GM18909 (cell line): ENCODE results near the gene PLCB2.

Source experiments
- ATAC-seq: cut with Tn5 transposase; IDR thresholded peaks from one replicate; pipeline ENCODE4 v1.9.1; 2021; ENCODE audit warnings: mild to moderate bottlenecking; ENCODE audit not compliant: unreplicated experiment, poor library complexity

The PLCB2 gene

DNA sequence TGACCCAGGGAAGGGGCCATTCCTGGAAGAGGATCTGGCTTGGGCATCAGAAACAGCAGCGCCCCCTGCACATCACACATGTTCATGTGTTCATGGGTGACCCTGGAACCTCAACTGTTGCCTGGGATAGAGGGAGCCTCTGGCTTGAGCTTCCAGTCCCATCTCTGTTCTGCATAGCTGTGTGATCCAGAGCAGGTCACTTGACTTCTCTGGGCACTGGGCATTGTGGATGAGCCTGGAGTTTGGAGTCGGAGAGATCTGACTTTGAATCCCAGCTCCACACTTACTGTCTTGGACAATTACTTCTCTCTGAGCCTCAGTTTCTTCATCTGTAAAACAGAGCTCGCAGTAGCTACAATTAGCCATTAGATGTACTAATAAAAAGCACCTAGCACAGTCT lies 53.3 kb downstream of the PLCB2 start:
- no peak for ATAC-seq

DNA sequence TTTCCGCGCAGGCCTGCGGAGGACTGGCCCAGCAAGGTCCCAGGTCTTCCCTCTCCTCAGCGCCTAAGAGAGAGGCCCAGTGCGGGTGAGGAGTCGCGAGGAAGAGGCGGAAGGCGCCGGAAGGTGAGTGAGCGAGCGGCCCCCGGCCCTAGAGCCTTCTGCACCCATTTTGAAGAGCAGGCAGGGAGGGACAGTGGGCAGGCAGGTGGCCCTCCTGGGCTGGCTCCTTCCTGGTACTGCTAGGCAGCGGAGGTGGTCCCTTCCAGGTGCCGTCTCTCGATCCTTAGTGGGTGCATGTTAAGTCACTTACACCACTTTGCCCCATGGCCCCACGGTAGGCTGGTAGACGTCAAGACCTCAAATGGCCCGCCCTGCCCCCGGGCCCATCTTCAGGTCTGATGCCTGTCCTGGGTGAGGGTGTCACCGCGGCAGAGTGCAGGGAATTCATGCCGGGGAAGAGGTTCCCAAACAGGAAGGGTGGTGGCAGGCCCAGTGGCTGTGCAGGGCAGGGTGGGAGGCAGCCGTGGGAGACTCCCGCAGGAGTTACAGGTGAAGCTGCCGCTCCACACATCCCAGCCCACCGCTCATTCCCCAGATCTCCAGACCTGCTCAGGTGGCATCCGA lies 54.5 kb downstream of the PLCB2 start:
- no peak for ATAC-seq

DNA sequence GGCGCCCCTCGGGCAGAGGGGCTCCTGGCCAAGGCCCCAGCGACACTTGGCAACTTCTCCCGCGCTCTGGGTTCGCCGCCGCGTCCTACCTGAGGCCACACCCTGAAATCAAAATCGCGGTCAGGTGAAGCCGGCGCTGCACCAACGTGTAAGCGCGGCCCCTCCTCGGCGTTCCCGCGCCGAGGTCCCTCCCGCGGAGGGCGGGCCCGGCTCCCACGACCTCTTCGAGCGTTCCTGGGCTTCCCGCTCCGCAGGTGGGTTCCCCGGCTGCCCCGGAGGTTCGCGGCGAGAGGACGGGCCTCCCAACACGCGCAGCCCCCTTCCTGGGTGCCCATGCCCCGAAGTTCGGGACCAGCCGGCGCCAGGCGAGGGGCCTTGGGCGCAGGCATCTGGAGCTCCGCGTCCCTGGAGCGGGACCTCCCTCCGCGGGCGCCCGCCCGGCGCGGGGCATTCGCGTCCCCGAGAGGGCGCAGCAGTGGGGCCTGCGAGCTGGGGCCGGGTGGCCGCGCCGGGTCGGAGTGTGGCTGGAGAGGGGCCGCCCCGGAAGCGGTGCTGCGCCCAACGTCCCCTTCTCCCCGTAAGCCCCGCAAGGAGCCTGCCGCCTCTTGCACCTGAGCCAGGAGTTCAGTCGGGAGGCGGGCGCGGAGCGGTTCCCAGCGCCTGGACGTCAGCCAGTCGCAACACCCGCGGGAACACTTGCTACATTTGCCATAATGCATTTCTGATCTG lies 55.1 kb downstream of the PLCB2 start:
- ATAC-seq, result no peak

DNA sequence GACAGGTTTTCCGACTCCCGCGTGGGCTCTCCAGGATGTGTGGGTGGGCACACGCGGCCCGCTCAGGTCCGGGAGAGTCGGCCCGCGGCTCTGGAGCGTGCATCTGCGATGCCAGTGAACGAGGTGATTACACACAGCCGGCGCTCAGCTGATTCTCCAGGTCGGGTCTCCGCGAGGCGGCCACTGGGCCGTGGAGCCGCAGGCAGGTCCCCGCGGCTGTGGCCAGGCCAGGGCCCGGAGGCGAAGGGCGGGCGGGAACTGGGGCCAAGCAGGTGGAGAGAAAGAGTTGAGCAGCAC lies 55.6 kb downstream of the PLCB2 start:
- no peak for ATAC-seq

DNA sequence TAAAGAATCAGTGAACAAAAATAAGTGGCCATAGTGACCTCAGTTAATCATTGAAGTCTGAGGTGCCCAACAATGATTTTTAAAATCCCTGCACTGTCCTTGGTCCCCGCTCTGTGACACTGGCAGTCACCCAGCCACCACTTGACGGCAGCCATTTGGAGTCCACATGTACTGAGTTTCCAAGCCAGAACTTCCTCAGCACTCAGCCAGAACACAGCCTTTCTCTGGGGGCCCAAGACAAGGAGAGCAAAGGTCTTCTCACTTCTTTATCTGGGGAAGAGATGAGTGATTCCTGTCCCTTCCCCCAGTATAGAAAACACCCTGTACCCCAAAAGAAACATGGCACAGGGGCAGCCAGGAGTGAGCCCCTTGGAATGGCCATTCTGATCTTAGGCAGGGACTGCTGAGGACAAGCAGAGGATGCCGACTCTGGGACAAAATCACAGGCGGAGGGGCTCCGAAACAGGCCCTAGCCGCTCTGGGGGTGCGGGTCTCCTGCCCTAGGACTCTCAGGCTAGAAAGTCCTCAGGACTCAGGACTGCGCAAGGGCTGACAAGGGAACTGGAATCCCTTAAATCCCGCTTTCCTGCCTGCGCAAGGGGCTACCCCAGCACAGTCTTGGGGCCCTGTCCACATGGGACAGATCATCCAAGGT lies 56.1 kb downstream of the PLCB2 start:
- no peak for ATAC-seq

DNA sequence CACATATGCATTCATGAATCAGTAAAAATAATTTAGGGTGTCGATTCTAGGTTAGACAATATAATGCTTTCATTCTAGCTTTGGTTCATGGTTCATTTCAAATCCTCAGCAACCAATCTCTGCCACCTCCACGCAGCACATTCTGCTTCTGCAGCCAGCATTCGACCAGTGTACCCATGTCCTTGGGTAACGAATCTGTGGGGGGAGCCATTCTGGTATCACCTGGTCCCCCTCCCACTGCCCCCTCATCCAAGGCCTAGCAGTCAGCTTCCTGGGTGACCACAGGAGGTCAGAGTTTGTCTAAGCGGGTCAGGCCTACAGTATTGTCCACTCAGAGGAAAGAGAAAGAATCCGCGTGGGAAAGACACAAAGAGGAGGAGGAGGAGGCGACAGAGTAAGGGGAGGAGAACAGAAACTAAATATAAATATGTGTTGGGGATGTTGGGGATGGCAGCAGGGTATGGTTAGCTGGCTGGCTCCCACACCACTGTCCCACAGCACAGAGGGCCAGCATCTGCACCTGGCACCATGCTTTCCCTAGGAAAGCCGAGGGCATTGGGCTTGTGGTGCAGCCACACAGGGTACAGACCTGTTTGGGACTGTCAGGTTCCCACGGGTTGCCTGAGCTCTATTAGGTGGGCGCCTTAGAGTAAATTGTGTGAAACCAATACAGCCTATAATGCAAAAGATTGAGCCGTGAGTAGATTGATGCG lies 56.8 kb downstream of the PLCB2 start:
- ATAC-seq, result no peak

DNA sequence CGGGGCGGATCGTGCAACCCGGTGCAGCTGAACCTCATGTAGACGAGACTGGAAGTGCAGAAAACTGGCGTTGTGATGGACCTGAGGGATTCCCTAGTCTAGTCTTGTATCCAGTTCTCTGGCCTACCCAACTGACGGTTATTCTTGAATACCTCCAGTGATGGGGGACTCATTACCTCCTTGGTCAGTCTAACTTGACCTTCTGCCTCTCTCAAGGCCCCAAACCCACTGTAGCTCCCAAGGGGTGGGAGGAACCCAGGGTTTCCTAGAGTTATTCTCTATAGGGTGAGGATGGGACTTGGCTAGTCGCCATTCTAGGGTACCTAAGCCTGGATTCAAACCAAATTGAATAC lies 57.5 kb downstream of the PLCB2 start:
- no peak for ATAC-seq

DNA sequence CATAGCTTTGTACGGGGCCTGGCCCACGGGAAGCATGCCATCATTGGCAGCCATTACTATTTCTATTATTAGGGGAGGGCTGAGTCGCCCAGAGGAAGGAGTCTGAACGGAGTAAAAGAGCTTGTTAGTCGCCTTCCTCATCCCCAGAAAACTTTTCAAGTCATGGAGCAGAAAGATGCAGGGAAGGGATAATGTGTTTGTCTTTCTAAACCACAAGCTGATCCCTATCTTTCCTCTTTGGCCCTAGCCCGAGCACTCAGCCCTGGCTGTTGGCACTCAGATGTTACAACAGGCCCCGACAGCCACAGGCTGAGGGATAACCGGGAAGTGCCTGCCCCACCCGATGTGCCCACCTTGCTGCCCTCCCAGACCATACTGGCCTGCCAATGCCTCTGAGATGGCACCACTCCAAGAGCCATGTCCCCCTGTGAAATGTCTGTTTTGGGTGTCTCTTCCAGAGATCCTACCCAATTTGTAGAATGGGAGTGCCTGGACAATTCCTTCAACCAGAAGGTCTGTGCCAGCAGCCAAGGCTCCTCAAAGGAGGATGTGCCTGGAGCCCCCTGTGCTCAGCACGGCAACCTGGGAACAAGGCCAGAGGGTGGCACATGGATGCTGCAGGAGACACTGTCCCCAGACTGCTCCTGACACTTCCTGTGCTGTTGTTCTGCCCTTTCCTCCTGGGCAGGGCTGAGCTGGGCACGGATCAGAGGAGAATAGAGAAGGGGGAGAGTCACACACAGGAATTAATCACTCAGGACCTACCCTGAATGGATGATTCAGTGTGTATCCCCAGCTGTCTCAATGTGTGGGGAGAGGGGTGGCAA lies 58.0 kb downstream of the PLCB2 start:
- no peak for ATAC-seq

DNA sequence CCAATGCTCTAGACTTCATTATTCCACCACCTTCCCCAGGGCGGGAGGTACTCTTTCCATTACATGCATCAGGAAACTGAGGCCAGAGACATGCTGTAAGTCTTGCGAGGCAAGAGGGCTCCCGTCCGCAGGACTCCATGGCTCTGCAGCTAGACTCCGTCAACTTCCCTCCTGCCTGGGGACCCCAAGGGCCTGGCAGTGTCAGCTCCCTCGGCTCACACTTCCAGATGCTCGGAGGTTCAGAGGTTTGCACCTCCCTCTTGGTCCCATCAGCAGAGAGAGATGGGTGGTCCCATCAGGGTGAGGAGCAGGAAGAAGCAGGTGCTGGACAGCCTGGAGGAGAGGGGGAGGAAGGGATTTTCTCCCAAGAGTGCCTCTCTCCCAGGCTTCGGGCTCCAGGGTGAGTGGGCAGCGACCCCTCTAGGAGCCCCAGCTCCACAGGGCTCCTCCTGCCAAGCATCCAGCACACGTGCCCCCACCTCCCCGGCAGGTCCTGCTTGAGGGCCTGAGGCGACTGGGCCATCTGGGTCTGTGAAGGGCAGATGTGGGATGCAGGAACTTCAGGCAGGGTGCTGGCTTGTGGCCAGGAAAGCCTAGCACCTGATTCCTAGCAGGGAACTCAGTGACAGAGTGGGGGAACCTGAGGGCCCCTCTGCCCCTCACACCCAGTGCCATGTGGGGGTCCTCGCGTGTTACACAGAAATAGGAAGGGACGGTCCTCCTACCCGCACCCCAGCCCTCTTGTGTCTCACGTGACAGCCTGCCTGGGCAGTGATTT lies 59.5 kb downstream of the PLCB2 start:
- ATAC-seq, result no peak

DNA sequence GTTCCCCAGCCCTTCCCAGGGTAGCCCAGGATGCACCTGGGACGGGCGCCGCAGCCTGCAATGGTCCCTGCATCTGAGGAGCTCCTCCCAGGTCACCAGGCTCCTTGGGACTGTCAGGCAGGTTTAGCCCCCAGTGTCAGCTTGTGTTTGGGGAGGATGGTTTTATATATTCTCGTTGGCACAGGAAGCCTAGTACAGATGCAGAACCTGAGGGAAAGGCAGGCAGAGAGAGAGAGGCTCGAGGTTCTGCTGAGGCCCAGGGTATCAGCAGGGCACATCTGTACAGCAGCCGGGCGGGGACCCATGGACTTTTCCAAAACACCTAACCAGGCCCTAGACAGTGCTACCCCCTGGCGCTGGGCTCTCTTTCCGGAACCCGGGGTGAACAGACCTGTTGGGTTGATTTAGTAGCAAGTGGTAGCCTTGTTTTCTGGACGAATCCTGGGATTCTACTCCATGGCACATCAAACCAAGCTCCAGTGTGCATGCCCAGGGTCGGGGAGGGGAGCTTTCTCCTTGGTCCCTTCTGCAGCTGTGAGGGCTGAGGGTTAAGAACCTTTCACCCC lies 60.2 kb downstream of the PLCB2 start:
- no peak for ATAC-seq

DNA sequence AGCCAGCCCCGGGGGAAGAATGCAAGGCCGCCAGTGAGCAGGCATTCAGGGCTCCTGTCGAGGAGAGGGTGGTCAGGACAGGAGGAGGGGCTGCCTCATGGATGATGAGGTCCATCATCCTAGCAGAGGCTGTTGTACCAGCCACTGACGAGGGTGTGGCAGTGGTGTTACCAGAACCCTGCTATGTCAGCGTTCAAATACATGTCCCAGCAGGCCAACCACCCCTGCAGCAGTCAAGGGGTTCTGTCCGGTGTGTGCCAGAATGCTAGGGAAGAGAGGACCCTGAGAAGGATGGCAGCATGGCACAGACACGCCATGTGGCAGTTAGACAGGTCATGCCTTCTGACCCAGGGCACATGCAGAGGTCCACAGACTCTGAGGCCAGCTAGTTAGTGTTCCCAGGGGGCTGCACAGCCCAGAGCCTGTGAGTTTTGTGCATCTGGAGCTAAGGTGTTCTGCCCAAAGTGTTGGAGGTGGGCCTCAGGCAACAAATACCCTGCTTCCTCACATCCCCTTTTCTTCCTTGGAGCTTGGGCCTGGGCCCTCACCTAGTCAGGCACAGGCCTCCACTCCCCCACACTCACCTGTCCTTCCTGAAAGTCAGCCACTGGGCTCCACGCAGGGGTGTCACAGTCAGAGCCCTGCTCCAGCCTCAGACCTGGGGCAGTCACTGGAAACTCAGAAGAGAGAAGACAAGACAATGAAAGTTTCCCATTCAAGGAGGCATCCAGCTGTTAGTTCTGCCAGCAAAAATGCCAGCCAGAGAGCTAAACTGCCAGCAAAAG lies 61.0 kb downstream of the PLCB2 start:
- no peak for ATAC-seq

DNA sequence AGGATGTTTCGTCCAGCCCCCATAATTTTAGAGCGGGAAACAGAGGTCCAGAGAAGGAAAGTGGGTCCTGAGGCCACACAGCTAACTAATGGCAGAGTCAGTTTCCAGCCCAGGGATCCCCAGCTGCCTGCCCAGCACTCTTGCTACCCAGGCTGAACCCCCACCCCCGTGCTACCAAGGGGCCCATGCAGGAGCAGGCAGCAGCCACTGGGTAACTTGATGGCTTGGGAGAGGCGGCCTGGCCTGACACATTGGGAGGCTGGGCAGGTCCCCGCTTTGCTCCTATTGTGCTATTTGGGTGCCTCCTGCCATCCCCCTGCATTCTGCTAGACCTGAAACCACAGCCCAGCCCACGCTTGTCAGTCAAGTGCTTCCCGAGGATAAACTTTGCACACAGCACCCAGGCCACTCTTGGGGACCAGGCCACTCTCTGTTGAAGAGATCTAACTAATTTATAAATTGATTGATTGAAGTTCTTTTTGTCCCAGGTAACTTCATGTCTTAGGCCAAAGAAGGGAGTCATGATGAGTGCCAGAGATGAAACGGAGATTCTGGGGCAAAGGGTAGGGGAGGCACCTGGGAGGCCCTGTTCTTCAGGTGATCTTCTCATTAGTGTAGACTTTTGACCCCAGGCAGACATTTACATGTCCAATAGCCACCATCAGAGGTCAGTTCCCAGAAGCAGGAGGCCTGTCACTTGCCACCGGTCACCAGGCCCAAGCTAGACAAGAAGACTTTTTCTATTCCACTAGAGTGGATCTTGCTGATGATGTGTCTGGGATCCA lies 61.9 kb downstream of the PLCB2 start:
- no peak for ATAC-seq

DNA sequence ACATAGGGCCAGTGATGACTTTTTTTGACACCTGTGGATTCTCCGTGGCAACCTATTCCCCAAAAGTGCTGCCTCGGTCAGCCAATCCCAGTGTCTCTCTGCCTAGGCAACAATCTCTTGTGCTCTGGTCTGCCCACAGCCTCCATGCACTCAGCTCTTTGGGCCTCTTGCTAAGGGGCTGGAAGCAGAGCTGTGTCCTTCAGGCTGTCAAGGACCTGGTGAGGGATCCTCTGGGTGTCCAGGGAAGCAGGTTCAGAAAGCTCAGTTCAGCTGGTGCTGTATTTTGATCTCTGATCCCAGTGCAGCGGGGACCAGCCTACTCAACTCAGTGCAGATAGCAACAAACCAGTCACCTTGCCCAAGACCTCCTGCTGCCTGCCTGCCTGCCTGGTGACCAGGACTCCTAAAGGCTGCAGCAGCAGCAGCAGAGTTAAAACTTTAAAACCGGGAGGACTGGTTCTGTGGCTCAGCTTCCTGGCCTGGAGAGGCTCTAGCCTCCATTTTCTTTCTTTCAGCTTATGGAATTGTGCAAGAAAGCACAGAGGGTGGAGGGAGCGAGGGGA lies 62.7 kb downstream of the PLCB2 start:
- ATAC-seq, result no peak

DNA sequence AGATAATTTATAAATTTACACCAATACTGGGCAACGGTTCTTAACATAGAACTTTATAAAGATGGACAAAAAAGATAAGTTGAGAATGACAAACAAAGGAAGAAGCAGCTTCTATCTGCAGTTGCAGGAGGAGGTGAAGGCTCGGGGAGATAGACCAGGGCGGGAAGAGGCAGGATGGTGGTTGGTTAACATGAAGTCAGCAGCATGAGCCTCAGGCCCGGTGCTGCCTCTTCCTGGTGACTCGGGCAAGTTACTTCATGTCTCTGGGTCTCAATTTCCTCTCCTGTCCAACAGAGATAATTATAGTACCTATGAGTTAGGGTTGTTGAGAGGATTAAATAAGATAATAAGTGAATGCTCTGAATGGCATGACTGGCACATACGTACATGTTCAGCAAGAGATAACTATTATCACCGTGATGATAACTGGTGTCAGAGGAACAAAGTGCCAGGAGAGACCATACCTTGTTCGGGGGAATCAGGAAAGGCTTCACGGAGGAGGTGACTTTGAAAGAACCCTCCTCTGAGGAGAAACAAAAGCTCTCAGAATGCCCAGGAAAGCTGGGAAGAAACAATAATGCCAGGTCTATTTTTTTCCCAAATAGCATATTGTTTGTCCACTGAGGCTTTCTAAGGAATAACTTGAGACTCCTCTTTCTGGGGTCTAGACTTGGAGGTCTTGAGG lies 64.5 kb downstream of the PLCB2 start:
- ATAC-seq, result no peak

DNA sequence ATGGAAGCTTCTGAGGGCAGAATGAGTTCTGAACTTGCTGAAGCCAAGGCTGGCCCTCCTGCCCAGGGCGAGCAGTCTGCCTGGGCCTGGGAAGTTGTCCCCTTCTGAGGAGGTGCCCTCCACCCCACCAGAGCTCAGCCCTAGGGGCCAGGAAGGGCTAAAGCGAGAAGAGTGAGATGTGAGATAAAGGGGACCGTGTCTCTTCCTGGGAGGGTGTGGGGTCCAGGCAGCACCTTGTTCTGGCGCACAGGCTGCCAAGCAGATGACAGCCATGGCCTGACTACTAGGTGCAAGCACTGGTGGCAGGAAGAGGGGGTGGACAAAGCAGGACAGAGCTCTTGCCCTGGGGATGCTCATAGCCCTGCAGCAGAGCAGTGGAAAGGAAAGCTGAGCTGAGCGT lies 65.1 kb downstream of the PLCB2 start:
- ATAC-seq, result no peak

DNA sequence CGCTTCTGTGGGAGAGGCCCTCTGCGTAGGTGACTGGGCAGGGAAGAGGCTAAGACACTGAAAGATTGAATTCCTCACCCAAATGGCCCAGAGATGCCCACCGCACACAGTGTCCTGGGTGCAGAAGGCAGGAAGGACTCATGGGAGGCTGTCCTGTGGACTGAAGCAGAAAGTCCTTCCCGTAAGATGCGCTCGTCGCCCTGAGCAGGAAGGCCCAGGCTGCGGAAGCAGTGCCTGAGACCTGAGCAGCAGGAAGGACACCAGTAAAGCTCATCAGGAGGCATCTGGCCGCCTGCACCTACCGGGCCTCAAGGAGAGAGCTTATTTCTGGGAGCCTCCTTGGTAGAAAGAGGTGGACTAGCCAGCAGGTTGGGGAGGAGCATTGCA lies 65.5 kb downstream of the PLCB2 start:
- ATAC-seq, result no peak
